GM12873 (cell line): ENCODE measurements around the gene SPRTN.

ENCODE experiments used
- TF ChIP-seq, protein P1 (sequence below): IDR thresholded peaks from 2 replicates; pipeline ENCODE4 v1.5.1; 2012; ENCODE audit warnings: low read depth, mild to moderate bottlenecking, moderate library complexity, low read length, control low read depth; ENCODE audit not compliant: insufficient read depth; ENCODE audit errors: missing control alignments

SPRTN gene

DNA sequence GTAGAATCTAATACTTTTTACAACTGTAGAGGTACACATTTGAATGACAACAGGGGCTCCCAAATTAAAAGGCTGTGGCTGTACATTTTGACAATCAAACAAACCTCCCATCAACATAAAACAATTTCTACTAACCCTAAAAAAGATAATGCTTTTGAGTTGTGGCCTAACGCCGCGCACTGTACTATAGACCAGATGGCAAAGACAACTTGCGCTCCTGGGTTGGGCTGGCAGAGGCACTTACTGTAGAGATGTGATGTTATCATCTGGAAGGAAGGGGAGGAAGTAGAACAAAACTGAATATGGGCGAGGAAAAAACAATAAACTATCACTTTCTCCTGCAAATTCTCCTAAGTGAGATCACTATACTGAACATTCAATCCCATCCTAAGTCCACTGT lies 26.1 kb downstream of the SPRTN start:
- TF ChIP-seq, protein P1, sequence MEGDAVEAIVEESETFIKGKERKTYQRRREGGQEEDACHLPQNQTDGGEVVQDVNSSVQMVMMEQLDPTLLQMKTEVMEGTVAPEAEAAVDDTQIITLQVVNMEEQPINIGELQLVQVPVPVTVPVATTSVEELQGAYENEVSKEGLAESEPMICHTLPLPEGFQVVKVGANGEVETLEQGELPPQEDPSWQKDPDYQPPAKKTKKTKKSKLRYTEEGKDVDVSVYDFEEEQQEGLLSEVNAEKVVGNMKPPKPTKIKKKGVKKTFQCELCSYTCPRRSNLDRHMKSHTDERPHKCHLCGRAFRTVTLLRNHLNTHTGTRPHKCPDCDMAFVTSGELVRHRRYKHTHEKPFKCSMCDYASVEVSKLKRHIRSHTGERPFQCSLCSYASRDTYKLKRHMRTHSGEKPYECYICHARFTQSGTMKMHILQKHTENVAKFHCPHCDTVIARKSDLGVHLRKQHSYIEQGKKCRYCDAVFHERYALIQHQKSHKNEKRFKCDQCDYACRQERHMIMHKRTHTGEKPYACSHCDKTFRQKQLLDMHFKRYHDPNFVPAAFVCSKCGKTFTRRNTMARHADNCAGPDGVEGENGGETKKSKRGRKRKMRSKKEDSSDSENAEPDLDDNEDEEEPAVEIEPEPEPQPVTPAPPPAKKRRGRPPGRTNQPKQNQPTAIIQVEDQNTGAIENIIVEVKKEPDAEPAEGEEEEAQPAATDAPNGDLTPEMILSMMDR: no peak

DNA sequence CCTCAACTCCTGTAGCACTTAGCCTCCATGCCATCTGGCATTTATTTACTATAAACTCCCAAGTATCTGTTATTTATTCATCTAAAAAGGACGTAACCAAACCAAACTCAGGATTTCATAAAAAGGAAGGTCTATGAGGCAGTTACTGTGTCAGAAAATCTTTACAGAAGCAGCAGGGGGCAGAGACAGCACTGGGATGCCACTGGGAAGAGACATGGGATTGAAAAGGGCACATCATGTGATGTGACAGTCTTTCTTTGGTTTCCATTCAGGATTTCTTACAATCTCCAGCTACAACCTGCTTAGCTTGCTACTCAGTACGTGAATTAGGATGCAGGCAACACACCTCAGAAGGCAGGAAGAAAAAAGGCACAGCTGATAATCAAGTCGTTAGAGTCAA lies 31.2 kb downstream of the SPRTN start:
- TF ChIP-seq, protein P1: no peak

- TF ChIP-seq, protein P1: no peak
Observed at GRCh38 chr1:231372501-231372900, 34.4 kb downstream of the SPRTN start.

DNA sequence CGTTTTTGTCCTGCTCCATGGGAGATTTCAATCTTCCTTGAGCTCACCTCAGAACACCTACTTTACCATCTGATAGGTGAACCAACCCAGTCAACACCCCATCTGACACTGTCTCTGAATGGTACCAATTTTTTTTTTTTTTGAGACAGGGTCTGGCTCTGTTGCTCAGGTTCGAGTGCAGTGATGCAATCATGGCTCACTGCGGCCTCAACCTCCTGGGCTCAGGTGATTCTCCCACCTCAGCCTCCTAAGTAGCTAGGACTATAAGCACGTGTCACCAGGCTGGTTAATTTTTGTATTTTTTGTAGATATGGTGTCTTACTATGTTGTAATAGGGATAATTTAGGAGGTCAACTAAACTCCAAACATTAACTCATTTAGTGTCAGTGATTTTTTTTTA lies 36.3 kb downstream of the SPRTN start:
- TF ChIP-seq, protein P1: no peak

DNA sequence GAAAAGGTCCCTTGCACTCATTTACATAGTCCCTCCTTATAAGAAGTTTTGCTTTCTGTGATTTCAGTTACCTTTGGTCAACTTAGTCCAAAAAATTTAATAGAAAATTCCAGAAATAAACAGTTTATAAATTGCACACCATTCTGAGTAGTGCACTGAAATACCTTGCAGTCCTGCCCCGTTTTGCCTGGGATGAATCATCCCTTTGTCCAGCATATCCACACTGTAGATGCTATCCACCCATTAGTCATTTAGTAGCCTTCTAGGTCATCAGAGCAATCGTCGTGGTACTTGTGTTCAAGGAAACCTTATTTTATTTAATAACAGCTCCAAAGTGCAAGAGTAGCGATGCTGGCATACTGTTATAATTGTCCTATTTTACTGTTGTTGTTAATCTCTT lies 38.0 kb downstream of the SPRTN start:
- TF ChIP-seq, protein P1: no peak

- TF ChIP-seq, protein P1: no peak
Observed at GRCh38 chr1:231376875-231377549, 38.9 kb downstream of the SPRTN start.

DNA sequence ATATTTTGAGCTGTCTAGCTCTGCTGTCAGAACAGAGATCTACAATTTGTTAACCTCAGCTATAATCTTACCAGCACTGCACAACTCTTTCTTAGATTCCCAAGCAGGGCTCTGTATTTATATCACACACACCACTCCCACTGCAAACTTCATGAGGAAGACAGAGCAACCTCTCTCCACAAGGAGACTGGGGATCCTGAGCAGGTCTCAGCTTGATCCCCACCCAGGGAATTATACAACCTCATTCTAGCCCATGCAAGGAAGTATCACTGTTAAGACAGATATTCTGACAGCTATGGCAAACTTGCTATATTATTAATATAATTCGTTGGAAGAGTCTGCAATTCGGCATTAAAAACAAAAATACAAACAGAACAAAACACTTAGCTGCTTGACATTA lies 43.6 kb downstream of the SPRTN start:
- TF ChIP-seq, protein P1: no peak
